Stimulated activated CD8-positive, alpha-beta memory T cell treated with anti-CD3 and anti-CD28 coated beads, Interleukin-7, amount 100 ng/mL, for 48 hours (primary cell): ENCODE results near the gene CNOT8.
"Not testable (repeated sequence)": the region's sequence is repeated elsewhere in the genome, so short reads cannot be mapped to it uniquely, and the experiment has no call there.

Source experiments
- DNase-seq, 2 donors: peaks; one replicate each; pipeline ENCODE4 v3.0.0-alpha.2; 2020; ENCODE audit warnings: low read depth in 1 of 2; ENCODE audit errors: extremely low read depth in 1 of 2

CNOT8 gene

DNA sequence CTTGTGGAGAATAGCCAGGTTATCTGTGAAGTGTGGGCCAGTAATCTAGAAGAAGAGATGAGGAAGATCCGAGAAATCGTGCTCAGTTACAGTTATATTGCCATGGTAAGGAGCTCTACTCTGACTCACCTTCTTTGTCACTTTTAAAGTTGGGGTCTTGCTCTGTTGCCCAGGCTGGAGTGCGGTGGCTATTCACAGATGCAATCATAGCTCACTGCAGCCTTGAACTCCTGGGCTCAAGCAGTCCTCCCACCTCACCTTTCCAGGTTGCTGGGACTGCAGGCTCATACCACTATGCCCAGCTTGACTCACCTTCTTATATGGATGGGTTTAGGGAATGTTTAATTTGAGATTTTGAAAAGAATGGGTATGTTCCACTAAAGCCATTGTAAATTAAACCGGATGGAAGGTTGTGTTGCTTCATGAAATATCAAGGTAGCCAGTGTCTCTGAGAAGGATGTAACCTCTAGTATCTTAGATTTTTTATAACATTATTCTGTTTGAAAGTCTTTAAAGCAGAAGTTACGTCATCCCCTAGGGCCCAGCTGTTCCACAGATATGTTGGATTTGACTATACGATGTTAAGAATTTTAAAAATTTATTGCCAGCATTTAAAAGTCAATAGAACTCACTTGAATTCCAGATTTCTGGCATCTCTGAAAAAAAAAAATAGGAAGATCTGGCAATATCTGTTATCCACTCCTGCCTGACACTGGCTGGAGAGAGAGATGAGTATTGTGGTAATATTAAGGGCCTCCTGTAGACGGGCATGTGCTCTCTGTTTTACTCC, 5.1 kb downstream of the CNOT8 start:
- DNase-seq: no peak

DNA sequence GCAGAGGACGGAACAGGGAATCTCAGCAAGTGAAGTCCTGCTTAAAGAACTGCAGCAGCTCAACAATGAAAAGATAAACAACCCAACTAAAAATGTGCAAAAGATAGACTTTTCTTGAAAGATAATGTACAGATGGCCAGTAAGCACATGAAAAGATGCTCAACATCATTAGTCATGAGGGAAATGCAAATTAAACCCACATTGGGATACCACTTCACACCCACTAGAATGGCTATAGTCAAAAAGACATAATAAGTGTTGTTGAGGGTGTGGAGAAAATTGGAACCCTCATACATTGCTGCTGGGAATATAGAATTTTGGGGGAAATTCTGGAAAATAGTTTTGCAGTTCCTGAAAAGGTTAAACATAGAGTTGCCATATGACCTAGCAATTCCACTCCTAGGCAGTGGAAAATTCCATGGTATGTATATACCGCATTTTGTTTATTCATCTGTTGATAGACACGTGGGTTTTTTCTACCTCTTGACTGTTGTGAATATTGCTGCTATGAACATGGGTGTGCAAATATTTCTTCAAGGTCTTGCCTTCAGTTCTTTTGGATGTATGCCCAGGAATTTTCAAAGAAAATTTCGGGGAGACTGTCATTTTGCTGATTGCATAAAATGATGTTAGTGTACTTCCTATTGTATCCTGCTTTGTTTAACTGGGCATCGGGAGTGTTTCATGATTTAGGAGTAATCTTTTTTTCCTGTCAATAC, 7.2 kb downstream of the CNOT8 start:
- DNase-seq: no peak

DNA sequence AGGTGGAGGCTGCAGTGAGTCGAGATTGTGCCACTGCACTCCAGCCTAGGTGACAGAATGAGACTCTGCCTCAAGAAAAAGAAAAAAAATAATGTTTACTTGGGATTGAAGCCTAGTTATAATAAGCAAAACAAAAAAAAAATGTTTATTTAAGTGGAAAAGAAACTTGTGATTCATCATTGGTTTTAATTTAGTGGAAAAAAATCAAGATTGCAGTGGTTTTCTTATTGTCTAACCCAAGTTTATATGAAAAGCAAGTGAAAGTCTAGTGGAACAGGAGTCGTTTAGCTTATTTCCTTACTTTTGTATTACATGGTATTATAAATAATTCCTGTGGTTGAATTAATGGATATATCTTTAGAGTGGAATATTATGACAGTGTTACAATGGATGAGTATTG, 8.4 kb downstream of the CNOT8 start:
- no peak for DNase-seq

DNA sequence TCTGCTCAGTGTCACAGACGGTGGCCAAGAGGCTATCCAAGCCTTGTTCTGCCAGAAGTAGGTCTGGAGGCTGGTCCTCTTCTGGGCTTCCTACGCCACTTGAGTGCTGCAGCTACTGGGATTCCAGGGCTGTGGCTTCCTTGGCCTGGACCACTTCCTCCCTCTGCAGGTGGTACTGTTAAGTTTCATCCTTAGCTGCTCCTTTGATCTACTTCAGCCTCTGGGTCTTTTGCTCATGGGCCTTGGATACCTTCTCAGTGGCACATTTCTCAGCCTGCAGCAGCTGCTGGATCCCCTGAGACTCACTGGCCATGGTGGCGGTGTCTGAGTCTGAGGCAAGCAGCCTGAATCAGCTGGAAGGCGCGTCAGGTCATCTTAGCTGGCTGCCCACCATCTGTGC, 10.3 kb downstream of the CNOT8 start:
- DNase-seq: no peak

DNA sequence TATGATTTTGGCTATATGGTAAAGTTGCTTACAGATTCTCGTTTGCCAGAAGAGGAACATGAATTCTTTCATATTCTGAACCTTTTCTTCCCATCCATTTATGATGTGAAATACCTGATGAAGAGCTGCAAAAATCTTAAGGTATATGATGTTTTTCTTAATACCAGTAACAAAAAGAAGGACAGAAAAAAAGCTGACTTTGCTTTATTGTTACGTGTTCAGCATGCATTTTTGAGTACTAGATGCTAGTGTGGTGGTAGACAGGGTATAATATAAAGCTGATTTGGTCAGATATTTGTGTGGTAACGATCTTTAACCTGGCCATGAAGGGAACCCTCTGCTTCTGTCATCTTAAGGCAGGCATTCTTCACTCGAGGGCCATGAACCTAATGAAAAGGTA, 13.3 kb downstream of the CNOT8 start:
- DNase-seq: no peak

DNA sequence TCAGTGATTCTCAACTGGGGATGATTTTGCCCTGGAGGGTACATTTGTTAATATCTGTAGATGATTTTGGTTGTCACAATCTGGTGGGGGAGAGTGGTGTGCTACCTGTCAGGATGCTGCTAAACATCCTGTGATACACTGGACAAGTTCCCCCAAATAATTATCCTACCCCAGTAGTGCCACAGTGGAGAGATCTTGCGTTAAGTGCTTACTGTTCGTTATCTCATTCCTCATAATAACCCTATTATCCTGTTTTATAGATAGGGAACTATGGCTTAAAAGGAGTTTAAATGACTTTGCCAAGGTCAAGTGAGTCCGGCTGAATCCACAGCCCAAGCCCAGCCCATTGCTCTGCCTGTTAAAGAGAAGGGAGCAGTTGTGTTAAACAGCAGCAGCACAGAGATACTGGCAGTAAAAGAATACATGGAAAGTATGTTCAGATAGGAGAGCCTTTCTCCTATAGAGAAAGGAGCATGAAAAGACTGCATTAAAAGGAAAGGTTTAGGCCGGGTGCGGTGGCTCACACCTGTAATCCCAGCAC, 15.4 kb downstream of the CNOT8 start:
- DNase-seq: no peak

DNA sequence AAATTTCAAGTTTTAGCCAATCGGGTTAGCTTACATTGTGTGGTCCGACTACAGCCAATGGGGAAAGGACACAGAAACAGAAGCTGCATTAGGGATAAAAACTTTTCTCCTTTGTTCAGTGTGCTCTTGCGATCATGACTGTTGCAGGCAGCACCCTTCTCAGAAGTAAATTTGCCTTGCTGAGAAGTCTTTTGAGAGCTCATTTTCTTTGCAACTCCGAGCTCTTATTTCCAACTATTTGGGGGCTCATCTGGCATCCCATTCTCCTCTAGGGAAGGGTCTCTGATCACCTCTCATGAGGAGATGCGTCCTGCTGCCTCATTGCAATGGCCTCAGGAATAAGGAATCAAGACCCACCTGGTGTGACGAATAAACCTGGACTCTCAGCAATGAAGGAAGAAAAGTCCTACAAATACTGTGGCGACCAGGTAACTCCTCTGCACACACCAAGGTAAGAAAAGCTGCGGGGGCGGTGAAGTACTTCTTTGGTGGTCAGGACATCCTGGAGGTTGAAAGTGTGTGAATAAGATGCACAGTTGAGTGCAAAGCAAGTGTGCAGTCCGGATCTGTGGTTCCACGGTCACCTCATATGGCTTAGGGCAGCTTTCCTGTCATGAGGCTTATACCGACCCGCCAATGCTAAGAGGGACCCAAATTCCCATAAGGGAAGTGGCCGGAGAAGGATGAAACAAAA, 20.4 kb downstream of the CNOT8 start:
- DNase-seq: no peak

DNA sequence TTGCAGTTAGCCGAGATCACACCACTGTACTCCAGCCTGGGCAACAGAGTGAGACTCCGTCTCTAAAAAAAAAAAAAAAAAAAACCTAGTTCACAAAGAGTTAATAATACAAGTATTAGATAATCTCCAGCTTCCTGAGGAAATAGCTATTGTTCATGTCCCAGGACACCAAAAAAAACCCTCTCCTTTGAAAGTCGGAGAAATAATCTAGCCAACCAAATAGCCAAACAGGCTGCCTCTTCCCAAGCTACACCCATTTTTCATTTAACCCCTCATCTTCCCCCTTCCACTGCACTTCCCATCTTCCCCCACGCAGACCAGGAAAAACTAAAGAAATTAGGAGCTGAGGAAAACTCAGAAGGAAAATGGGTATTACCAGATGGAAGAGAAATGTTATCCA, 23.6 kb downstream of the CNOT8 start:
- no peak for DNase-seq

DNA sequence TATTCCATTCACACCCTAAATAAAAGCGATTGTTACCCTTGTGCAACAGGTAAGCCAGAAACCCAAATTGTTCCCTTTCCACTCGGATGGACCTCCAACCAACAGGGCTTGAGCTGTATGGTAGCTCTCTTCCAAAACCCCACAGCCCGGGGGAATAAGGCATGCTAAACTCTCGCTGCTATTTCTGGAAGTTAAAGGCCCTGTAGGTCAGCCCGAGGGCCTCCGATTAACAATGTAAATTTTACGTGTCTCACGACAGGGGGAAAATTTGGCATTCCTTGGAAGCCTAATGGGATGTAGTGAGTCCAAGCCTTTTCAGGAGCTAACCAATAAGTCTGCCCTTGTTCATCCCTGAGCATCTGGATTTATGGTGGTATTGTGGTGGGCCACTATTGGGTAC, 26.0 kb downstream of the CNOT8 start:
- no peak for DNase-seq

DNA sequence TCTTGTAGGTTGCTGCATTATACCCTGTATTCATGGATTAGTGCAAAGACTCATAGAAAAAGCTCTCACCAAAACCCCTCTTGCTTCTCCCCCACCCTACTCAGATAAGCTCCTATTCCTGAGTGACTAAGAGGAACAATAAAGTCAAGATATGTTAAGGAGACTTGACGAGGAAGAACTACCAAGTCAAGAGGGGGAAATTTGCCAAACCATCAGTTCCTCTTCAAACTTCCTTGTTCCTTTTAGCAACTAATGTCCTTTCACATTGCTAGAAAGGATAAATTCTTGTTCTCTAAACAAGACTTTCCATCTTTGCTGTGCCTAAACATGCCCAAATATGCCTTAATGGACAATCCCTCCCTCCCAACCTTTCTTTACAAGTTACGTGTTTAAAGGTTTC, 27.0 kb downstream of the CNOT8 start:
- no peak for DNase-seq

DNA sequence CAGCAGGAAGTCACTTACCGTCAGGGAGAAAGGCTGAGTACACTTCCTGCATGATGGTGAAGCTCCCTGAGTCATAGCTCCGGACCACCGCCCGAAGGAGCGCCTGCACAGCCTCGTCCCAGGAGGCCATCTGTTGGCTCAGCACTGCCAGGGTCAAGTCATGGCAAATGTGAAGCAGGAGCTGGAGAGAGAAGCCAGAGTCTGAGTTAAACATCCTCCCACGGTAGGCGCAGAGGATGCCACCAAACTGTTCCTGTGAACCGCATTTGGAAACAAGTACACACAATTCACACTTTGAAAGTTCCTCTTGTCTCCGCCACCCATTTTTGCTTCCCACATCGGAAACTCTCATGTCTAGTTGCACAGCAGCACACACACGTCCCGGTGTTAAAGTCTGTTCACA, 33.9 kb downstream of the CNOT8 start:
- no peak for DNase-seq

DNA sequence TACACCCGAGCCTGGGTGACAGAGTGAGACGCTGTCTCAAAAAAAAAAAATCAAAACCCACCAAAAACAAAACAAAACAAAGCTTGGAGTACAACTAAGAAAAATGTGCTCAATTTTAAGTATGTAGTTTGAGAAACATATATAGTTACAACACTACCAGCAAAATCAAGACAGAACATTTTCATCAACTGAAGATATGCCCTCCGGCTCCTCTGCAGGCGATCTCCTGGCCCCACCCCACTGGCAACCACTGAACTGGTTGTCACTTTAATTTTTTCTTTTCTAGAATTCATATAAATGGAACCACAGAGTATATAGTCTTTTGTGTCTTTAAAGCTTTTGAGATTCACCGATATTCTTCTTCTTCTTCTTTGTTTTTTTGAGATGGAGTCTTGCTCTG, 35.0 kb downstream of the CNOT8 start:
- DNase-seq: no peak

DNA sequence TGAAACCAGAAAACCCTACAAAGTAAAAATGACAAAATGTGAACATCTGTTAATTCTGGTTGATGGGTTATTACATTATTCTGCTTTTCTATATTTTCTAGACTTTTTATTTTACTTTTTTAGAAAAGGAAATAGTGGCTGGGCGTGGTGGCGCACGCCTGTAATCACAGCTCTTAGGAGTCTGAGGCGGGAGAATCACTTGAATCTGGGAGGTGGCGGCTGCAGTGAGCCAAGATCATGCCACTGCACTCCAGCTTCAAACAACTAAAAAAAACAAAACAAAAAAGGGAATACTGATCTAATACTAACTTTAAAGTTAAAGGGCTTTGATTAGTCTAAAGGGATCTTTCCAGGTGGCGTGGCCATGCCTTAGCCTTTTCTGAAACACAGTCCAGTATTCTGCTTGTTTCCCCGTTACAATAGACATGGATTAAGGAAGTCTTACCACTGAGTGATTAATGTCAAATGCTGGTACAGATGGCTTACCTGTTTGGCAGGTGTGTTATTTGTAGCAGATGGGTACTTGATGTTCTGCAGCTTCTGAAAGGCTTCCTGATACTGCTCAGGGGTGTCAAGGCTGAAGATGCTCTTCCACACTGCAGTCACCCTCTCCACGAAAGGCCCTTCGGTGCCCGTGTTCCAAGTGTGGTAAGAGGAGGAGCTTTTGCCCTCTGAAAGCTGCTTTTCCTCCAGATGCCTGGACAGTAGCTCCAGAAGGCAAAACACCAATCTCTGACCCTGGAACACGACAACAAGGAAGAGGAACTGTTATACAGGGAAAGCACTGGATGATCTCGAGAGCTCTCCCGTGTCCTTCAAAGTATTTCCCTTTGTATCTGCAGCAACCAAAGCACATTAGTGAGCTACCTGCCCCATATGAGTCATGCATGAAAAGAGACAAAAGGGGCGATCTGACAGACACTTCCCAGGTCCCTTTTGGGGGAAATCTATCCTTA, 37.5 kb downstream of the CNOT8 start:
- no peak for DNase-seq

DNA sequence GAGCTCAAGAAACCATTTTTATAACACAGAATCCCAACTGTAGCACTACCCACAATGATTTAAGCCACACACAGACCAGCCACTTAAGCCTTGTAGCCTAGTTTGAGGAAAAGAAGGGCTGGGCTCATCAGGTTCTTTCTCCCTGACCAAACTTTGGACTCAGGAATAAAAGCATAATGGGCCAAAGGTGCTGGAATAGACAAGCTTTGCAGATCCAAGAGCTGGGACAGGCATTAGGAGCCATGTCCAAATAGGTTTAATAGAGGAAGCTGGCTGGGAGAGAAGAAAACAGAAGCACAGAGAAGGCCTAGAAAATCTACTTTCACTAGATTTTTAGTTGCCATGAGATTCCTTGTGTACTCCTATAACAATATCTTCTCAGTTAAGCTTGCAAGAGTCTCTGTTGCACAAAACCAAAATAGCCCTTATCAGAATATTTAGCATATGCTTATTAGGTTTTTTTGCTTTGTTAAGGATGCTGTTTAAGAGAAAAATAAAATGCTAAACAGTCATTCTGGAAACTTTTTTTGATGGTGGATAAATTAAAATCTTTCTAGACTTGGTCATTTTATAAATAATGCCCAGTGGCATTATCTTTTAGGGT, 38.2 kb downstream of the CNOT8 start:
- DNase-seq: no peak

DNA sequence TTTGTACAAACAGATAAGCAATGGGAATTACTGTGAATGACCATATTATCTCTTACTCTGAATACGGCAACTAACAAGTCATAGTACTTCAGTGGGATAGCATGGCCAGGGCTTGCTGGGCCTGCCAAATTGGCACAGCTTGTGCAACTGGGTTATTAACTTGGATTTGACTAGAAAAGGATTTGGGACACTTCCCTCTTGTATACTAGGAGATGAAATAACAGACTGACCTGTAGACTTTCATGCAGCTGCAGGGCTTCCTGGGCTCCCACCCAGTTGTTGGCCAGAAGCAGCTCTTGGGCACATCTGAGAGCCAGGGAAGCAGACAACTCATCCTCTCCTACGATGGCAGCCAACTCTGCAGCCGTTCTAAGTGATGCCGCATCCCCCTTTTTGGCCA, 39.8 kb downstream of the CNOT8 start:
- DNase-seq: no peak

DNA sequence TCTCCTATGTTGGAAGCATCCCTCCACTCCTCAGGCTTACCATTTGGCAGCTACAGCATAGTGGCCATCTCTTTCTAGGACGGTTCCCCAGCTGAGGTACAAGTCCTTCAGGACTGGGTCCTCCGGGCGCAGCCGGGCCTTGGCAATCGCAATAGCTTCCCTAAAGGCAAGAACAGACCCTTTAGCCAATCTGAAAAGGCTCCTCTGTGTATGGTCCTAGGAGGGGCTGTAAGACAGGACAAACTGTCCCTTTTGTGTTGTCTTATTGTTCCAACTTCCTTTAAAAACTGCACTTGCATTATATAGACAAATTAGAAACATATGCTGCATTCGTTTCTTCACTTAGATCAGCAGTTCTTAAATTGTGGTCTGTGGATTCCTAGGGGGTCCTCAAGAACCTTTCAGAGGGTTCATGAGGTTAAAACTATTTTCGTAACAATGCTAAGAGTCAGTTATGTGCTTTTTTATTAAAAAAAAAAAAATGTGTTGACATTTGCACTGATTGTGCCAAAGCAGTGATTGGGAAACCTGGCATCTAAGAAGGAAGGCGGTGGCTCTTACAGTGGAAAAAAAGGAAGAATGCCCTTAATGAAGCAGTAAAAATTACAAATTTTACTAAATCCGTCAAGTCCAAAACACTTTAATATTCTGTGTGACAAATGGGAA, 40.9 kb downstream of the CNOT8 start:
- no peak for DNase-seq

DNA sequence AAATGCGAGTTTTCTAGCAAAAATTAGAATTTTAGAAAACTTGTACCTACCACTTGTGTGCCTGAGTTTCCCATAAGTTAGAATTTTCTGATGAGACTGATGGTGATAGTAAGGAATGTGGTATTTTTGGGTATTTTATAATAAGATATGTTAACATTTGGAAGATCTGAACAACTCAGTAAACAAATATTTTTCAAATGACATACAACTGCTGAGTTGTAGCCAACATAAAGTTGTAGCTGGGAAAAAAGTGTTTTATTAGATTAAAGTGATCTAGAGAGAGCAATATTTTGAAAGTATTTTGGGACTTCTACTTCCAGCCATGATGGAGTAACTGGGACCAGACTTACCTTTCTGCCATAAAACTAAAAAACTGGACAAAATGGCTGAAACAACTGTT, 41.6 kb downstream of the CNOT8 start:
- no peak for DNase-seq

DNA sequence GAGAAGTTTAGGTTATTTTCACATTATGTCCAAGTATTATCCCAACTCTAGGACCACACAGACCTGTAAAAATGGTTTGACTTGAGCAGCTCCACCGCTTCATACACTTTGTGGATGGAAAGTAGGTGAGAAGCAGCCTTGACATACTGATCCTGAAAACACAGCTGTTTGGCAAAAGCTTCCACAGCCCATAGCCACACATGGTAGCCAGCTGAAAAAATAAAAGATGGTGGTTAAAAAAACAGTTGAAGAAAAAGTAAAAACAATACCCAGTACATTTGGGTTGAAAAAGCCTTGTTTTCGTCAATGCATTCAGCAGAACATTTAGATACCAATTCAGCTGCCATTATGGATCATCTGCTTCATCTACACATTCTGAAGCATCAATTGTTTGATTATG, 42.8 kb downstream of the CNOT8 start:
- no peak for DNase-seq

DNA sequence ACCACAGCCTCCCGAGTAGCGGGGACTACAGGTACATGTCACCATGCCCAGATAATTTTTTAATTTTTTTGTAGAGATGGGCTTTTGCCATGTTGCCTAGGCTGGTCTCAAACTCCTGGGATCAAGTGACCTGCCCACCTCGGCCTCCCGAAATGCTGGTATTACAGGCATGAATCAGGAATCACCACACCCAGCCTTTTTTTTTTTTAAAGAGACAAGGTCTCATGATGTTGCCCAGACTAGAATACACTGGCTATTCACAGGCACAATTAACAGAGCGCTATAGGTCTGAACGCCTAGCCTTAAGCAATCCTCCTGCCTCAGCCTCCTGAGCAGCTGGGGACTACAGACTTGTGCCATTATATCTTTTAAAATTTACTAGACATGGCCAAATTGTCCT, 43.5 kb downstream of the CNOT8 start:
- no peak for DNase-seq

DNA sequence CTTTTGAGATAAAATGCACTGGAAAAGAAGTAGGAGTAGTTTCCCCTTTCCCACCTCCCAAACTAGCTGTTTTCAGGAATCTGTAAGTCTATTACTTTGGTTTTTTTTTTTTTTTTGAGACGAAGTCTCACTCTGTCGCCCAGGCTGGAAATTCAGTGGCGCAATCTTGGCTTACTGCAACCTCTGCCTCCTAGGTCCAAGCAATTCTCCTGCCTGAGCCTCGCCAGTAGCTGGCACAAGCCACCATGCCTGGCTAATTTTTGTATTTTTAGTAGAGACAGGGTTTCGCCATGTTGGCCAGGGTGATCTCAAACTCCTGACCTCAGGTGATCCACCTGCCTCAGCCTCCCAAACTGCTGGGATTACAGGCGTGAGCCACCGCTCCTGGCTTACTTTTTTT, 47.2 kb downstream of the CNOT8 start:
- DNase-seq: not testable (repeated sequence)
